Measurements from ENCODE around the gene VGF.
"Not testable (repeated sequence)": the region's sequence is repeated elsewhere in the genome, so short reads cannot be mapped to it uniquely, and the experiment has no call there.

Gene VGF

DNA sequence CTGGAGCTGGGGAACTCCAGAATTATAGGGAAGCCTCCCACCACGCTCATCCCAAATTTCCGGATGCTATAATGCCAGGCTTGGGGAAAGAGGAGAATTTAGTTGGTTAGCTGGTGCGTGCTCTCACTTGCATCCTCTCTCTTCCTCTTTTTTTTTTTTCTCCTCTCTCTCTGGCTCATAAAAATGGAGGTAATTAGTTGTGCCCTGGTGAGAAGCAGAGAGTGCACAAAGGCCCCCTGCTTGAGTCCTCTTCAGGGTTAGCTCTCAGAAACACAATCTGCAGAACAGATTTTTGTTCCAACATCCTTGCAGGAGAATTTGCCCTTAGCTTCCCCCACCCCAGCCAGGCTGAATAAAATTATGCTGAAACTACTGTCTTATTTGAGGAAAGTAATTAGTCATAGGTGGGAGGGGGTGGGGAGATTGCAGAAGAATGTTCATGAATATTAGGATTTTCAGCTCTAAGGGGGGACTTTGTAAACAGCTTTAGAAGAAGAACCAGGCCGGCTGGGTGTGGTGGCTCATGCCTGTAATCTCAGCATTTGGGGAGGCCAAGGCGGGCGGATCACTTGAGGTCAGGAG lies 30.9 kb downstream of the VGF start:
- no peak for DNase-seq

DNA sequence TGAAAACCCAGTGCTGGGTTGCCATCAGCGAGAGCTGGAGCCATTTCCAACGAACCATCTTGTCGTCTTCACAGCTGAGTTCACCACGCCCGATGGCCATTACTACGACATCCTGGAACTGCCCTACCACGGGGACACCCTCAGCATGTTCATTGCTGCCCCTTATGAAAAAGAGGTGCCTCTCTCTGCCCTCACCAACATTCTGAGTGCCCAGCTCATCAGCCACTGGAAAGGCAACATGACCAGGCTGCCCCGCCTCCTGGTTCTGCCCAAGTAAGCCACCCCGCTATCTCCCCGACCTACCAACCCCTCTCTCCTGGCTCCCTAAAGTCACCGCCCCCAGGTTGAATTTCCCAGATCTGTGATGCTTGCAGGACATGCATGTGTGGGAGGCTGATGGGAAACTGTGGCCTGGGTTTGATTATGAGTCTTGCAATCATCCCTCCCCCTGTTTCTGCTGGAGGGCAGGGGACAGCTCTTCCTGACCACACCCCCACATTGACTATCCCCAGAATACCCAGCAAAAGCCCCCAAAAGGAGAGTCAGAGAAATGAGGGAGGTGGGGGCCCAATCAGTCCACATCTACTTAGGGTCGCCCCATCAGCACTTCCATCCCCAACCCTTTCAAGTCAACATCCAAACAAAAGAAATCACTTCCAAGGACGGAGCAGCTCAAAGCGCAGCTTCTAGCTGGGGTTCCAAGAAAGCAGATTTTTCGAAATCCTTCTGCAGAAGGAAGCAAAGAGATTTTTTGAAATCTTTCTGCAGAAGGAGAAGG lies 31.6 kb downstream of the VGF start:
- DNase-seq, result no peak

DNA sequence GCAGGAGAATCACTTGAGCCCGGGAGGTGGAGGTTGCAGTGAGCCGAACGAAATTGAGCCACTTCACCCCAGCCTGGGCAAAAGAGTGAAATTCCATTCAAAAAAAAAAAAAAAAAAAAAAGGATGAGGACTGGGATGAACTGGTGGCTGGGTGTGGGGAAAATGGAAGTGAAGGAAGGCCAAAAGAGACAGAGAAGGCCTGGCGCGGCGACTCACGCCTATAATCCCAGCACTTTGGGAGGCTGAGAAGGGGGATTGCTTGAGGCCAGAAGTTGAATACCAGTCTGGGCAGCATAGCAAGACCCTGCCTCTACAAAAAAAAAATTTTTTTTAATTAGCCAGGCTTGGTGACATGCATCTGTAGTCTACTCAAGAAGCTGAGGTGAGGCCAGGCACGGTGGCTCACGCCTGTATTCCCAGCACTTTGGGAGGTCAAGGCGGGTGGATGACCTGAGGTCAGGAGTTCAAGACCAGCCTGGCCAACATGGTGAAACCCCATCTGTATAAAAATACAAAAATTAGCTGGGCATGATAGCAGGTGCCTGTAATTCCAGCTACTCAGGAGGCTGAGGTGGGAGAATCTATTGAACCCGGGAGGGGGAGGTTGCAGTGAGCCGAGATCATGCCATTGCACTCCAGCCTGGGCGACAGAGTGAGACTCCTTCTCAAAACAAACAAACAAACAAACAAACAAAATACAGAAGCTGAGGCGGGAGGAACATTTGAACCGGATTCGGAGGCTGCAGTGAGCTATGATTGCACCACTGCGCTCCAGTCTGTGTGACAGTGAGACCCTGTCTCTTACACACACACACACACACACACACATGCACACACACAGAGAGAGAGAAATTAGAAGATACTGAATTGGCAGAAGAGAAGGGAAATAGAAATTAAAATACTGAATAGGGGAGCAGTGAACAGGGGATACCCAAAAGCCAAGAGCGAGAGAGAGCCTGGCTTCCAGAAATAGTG lies 32.5 kb downstream of the VGF start:
- not testable (repeated sequence) for DNase-seq

DNA sequence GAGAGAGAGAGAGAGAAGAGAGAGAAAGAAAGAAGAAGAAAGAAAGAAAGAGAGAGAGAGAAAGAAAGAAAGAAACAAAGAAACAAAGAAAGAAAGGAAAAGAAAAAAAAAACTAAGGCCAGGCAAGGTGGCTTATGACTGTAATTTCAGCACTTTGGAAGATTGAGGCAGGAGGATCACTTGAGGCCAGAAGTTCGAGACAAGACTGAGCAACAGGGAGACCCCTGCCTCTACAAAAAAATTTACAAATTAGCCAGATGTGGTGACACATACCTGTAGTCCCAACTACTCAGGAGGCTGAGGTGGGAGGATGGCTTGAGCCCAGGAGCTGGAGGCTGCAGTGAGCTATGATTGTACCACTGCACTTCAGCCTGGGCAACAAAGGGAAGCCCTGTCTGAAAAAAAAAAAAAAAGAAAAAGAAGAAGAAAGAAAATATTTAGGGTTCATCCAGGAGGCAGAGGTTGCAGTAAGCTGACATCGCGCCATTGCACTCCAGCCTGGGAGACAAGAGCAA lies 35.7 kb downstream of the VGF start:
- DNase-seq, result no peak

DNA sequence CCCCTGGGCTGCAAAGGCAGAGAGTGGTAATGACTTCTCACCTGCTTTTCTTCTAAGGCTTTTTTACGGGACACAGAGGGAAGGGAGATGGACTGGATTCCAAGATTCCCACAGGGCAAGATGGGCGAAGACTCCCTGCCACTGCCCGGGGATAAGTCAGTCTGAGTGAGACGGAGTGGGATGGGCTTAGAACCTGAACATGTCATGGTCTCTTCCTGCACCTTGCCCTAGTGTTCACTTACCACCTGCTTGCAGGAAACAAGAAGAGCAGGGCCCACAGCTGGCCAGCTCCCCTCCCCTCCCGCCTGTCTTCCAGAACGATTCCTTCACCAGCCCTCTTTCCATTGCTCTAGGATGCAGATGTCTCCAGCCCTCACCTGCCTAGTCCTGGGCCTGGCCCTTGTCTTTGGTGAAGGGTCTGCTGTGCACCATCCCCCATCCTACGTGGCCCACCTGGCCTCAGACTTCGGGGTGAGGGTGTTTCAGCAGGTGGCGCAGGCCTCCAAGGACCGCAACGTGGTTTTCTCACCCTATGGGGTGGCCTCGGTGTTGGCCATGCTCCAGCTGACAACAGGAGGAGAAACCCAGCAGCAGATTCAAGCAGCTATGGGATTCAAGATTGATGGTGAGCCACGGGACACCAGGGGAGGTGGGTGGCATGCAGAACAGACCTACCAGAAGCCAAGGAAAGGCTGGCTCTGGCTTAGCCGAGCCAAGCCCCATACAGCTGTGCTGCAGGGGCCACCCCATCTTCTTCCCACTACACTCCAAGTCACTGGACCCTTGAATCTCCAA lies 37.1 kb downstream of the VGF start:
- no peak for DNase-seq

DNA sequence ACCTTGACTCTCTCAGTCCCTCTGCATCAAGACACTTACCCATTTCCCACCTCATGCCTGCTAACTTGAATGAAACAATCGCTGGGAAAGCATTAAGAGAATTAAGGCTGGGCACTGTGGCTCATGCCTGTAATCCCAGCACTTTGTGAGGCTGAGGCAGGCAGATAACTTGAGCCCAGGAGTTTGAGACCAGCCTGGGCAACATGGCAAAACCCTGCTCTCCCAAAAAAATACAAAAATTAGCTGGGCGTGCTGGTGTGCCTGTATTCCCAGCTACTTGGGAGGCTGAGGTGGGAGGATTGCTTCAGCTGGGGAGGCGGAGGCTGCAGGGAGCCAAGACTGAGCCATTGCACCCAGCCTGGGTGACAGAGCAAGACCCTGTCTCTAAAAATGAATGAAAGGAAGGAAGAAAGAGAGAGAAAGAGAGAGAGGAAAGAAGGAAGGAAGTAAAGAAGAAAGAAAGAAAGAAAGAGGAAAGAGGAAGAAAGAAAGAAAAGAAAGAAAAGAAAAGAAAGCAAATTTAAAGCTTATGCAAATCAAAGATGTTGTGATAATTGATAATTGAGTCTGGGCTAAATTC lies 37.8 kb downstream of the VGF start:
- no peak for DNase-seq

DNA sequence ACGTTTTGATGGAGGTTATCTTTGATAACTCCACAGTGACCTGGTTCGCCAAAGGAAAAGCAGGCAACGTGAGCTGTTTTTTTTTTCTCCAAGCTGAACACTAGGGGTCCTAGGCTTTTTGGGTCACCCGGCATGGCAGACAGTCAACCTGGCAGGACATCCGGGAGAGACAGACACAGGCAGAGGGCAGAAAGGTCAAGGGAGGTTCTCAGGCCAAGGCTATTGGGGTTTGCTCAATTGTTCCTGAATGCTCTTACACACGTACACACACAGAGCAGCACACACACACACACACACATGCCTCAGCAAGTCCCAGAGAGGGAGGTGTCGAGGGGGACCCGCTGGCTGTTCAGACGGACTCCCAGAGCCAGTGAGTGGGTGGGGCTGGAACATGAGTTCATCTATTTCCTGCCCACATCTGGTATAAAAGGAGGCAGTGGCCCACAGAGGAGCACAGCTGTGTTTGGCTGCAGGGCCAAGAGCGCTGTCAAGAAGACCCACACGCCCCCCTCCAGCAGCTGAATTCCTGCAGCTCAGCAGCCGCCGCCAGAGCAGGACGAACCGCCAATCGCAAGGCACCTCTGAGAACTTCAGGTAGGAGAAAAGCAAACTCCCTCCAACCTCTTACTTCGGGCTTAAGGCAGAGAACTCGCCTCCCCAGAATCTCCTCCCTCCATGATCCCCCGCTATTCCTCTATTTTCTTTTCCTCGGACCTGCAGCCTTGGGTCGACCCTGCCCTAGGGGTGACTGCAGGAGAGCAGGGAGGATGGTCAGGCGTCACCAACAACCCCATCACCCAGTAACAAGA lies 38.5 kb downstream of the VGF start, which contains the start of gene SERPINE1:
Gene SERPINE1, plus strand, starts transcription at position 454 of the 809 bp plus-strand sequence. CDS start 1,290 bp downstream, outside the sequence.
- DNase-seq, result peak; percentile 43

DNA sequence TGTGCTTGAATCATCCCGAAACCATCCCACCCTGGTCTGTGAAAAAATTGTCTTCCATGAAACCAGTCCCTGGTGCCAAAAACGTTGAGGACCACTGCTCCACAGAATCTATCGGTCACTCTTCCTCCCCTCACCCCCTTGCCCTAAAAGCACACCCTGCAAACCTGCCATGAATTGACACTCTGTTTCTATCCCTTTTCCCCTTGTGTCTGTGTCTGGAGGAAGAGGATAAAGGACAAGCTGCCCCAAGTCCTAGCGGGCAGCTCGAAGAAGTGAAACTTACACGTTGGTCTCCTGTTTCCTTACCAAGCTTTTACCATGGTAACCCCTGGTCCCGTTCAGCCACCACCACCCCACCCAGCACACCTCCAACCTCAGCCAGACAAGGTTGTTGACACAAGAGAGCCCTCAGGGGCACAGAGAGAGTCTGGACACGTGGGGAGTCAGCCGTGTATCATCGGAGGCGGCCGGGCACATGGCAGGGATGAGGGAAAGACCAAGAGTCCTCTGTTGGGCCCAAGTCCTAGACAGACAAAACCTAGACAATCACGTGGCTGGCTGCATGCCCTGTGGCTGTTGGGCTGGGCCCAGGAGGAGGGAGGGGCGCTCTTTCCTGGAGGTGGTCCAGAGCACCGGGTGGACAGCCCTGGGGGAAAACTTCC lies 39.2 kb downstream of the VGF start:
- no peak for DNase-seq

DNA sequence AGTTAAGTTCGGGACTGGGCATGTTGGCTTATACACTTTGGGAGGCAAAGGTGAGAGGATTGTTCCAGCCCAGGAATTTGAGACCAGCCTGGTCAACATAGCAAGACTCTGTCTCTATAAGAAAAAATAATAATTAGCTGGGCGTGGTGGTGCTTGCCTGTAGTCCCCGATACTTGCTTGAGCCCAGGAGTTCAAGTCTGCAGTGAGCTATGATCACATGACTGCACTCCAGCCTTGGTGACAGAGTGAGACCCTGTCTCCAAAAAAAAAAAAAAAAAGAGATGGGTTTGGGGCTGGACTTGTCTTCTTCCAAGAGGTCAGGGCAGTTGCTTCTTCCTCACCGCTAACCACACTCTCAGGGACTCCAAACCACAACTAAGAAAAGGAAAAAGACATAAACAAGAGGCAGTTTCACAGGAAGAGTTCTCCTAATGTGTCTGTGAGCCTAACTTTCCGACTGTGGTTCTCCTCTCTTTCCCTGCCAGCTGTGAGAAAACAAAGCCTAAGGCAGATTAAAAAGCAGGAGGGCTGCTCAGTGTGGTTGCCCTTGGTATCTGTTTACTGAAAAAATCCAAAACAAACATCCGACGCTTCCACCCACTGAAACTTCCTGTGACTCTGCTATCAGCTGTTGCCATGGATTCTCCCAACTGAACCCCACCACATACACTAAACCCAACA lies 40.9 kb downstream of the VGF start:
- no peak for DNase-seq

DNA sequence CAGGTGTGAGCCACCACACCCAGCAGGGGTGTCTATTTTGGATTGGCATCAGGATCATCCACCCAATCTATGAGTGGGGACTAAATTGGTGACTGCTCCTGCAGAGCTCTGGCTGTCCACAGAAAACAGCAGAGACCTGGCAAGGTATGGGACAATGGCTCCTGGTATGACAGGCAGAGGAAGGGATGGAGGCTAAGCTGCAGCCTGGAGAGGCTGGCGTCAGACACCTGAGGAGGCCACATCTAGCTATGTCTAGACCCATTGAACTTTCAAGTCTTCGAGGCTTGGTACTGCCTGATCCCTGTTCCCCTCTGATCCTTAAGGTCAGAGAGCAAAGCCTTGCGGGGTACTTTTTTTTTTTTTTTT lies 41.7 kb downstream of the VGF start:
- no peak for DNase-seq

DNA sequence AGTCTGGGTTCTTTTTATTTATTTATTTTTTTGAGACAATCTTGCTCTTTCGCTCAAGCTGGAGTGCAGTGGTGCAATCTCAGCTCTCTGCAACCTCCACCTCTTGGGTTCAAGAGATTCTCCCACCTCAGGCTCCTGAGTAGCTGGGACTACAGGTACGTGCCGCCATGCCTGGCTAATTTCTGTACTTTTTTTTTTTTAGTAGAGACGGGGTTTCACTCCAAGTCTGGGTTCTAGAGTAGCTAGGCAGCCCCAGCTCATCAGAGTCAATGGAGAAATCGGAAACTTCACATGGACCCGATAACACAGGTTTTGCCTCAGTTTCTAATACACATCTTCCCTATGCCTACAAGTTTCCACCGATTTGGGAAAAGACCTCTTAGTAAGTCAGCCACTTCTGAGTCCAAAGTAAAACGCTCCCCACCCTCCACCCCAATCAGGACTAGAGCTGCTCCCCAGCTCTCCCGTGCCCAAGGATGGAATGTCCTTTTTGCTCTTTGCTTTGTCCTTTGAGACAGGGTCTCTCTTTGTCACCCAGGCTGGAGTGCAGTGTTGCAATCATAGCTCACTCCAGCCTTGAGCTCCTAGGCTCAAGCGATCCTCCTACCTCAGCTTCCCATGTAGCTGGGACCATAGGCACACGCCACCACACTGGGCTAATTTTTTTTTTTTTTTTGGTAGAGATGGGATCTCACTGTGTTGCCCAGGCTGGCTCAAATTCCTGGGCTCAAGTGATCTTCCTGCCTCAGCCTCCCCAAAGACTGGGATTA lies 42.3 kb downstream of the VGF start:
- DNase-seq, result no peak

DNA sequence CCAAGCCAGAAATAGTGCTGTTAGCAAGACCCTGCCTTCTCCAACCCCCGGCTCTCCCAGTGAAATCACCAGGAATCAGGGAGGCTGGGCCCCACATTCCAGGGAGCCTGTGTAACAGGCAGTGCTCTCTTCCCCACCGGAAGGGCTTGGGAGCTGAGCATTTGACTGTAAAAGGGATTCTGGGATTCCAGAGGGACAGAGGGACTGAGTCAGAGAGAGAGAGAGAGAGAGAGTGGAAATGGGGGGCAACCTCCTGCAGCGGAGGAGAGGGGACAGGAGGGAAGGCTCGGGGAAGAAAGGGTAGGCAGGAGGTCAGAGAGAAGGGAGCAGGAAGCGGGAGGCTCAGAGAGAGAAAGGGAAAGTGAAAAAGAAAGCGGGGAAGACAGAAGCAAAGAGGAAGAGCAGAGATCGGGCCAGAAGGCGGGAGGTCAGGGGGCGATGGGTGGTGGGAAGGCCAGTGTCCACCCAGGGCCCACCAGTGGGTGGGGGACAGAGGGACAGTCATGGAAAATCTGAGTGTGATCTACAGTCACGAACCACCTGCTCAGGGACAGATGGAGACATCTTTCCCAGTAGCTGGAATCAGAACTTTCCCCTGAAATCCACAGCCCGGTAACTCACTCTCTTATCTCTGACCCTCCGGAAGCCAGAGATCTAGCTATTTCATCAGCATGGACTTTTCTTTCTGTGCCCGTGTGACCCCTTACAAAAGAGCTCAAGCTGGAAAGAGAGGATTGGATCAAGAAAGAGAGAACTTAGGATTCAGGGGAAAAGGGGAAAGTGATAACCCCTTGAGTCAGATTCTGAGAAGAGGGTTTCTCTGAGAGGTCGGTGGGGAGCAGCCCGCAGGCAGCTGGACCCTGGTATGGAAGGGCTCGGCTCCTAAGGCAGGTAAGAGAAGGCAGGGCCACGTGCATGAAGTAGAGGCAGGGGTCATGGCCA lies 43.1 kb downstream of the VGF start:
- DNase-seq, result no peak

DNA sequence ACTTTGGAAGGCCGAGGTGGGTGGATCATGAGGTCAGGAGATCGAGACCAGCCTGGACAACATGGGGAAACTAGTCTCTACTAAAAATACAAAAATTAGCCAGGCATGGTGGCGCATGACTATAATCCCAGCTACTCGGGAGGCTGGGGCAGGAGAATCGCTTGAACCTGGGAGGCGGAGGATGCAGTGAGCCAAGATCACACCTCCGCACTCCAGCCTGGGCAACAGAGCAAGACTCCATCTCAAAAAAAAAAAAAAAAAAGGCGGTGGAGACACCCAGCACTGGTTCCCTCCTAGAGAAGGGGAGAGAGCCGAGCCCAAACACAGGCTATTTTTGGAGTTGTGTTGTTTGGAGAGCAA lies 43.8 kb downstream of the VGF start:
- DNase-seq, result not testable (repeated sequence)

DNA sequence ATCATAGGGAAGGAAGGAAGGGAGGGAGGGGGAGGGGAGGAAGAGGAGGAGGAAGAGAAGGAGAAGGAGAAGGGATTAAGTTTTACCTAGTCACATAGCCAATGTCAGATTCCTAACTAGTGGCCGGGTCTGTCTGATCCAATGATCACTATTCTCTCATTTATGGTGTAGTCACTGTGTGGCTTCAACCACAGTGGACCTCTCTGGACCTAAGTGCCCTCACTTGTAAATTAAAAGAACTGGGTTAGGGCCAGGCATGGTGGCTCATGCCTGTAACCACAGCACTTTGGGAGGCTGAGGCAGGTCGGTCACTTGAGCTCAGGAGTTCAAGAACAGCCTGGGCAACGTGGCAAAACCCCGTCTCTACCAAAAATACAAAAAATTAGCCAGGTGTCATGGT lies 45.1 kb downstream of the VGF start:
- no peak for DNase-seq

DNA sequence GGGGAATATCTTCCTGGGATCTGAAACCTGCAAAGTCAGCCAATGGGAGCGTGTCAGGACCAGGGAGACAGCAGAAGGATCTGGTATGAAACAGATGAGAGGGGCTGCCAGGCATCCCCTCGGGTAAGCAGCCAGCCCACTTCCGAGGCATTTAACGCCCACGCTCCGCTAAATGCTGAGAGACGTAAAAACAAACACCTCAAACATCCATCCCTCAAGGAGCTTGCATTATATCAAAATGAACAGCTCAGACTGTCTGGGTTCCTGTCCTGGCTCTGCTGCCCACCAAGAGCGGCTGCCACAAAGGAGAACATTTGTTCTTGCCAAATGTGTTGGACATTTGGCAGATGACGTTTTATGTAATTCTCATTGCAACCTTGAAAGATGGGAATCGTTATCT lies 45.5 kb downstream of the VGF start:
- DNase-seq, result no peak

DNA sequence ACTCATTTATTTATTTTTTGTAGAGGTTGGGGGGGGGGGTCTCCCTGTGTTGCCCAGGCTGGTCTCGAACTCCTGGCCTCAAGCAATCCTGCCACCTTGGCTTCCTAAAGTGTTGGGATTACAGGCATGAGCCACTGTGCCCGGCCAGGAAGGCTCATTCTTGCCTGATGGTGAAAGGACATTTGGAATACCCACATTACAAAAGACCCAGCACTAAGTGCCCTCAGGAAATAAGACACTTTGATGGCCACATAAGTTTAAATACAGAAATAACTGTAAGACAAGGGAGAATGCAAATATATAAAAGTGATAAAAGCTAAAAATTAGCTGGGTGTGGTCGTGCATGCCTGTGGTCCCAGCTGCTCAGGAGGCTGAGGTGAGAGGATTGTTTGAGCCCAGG lies 46.5 kb downstream of the VGF start:
- DNase-seq, result no peak

DNA sequence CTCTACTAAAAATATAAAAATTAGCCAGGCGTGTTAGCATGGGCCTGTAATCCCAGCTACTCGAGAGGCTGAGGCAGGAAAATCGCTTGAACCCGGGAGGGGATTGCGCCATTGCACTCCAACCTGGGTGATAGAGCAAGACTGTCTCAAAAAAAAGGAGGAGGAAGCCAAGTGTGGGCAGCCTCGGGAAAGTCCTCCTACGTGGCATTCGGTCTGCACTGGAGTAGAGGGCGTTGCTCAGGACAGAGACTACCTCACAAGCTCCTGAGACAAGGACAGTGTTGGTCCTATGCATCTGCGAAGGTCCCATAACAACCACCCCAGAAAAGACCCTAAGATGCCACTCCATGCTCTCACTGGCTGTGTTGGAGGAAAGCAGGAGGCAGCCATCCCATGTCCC lies 48.5 kb downstream of the VGF start:
- DNase-seq, result no peak

DNA sequence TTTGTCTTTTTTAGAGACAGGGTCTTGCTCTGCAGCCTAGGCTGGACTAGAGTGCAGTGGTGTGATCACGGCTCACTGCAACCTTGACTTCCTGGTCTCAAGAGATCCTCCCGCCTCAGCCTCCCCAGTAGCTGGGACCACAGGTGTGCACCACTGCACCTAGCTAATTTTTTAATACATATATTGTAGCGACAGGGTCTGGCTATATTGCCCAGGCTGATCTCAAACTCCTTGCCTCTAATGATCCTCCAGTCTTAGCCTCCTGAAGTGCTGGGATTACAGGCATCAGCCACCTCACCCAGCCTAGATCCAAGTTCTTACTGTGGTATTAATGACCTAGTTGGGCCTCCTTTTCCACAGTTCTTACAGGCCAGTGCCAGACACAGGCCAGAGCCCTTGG lies 50.2 kb downstream of the VGF start:
- DNase-seq, result no peak

All from activated CD4-positive, alpha-beta T cell treated with anti-CD3 and anti-CD28 coated beads, Interleukin-2, amount 50 U/mL, for 1 hour (primary cell).